B cell (primary cell): ENCODE data around the gene MGAT5. TPM values are rescaled to one million over a fixed set of nuclear protein-coding genes. Genes with fewer than 3 reads are reported as not detected.

Experiments
- ATAC-seq: fragments of 200-7000 bp; cut with Tn5 transposase; one replicate; pipeline ENCODE4 v1.10.0; 2021; ENCODE audit warnings: low read depth, mild to moderate bottlenecking, moderate number of reproducible peaks, moderate library complexity
- CTCF ChIA-PET: fragments of 350-600 bp; sonication (Branson Sonifier 250); formaldehyde crosslinking; loops from one replicate; lab custom pipeline; 2021; ENCODE audit warnings: antibody characterized with exemption, inconsistent platforms; lab: Charles Lee
- POLR2A ChIA-PET: fragments of 350-600 bp; sonication (Branson Sonifier 250); formaldehyde crosslinking; loops from one replicate; lab custom pipeline; 2021; ENCODE audit warnings: antibody characterized with exemption; lab: Charles Lee
- DNase-seq: peaks from one replicate; pipeline ENCODE4 v3.0.0; 2013
- H2AFZ ChIP-seq: 2 replicates; pipeline ENCODE4 v1.6.1; 2012; ENCODE audit warnings: mild to moderate bottlenecking, low read depth, low read length; ENCODE audit not compliant: insufficient read depth, poor library complexity, severe bottlenecking
- H3K27ac ChIP-seq, 2 donors: 1 replicate in 1 of 2; 2 replicates in 1 of 2; pipeline ENCODE4 v1.5.1; 2012 to 2013; ENCODE audit warnings: low read length in 2 of 2, mild to moderate bottlenecking in 2 of 2, moderate library complexity in 1 of 2
- H3K27me3 ChIP-seq, 4 experiments: fragments of 200-600 bp in 1 of 4; sonication (generic) in 1 of 4; replicated peaks in 1 of 4; 1 replicate in 2 of 4; 2 replicates in 2 of 4; pipeline versions ENCODE4 v1.6.1 to v1.7.0; 2013 to 2016; ENCODE audit warnings: low read length in 3 of 4, mild to moderate bottlenecking in 2 of 4, mixed read lengths in 1 of 4, moderate library complexity in 1 of 4; ENCODE audit not compliant: insufficient read depth in 4 of 4, control insufficient read depth in 3 of 4; ENCODE audit errors: control extremely low read depth in 1 of 4
- H3K36me3 ChIP-seq, 2 experiments: replicated peaks in 1 of 2; 1 replicate in 1 of 2; 2 replicates in 1 of 2; pipeline versions ENCODE4 v1.6.1 to v1.7.1; 2013; ENCODE audit warnings: low read length in 1 of 2; ENCODE audit not compliant: insufficient read depth in 2 of 2, control insufficient read depth in 1 of 2; ENCODE audit errors: control extremely low read depth in 1 of 2, extremely low read depth in 1 of 2
- H3K4me1 ChIP-seq, 2 donors: fragments of 200-600 bp in 1 of 2; sonication (generic) in 1 of 2; 1 replicate in 1 of 2; 2 replicates in 1 of 2; pipeline versions ENCODE4 v1.5.1 to v1.6.1; 2013 to 2017; ENCODE audit warnings: low read length in 2 of 2; ENCODE audit not compliant: control insufficient read depth in 2 of 2, insufficient read depth in 2 of 2
- H3K4me2 ChIP-seq: replicated peaks from 2 replicates; pipeline ENCODE3; 2012; ENCODE audit warnings: mild to moderate bottlenecking, low read depth, low read length; ENCODE audit not compliant: poor library complexity, severe bottlenecking
- H3K4me3 ChIP-seq, 5 experiments: fragments of 200-600 bp in 1 of 5; sonication (generic) in 1 of 5; 1 replicate in 3 of 5; 2 replicates in 2 of 5; pipeline versions ENCODE4 v1.5.1 to v1.7.0; 2011 to 2016; ENCODE audit warnings: low read length in 4 of 5, mild to moderate bottlenecking in 4 of 5, low read depth in 2 of 5, control low read depth in 1 of 5, moderate library complexity in 1 of 5; ENCODE audit not compliant: insufficient read depth in 1 of 5; ENCODE audit errors: control extremely low read depth in 1 of 5, extremely low read depth in 1 of 5
- H3K79me2 ChIP-seq: fragments of 200-600 bp; sonication (generic); one replicate; pipeline ENCODE4 v1.6.0; 2016; ENCODE audit warnings: low read length; ENCODE audit not compliant: control insufficient read depth, insufficient read depth
- H3K9ac ChIP-seq: fragments of 200-600 bp; sonication (generic); 2 replicates; pipeline ENCODE4 v1.6.1; 2017; ENCODE audit warnings: mild to moderate bottlenecking, low read length, moderate library complexity
- H3K9me3 ChIP-seq, 3 donors: one replicate each; pipeline versions ENCODE4 v1.6.1 to v1.7.1; 2013; ENCODE audit warnings: low read length in 2 of 3; ENCODE audit not compliant: control insufficient read depth in 2 of 3, insufficient read depth in 1 of 3; ENCODE audit errors: control extremely low read depth in 1 of 3
- H4K20me1 ChIP-seq: 2 replicates; pipeline ENCODE4 v1.6.0; 2012; ENCODE audit warnings: mild to moderate bottlenecking, low read length; ENCODE audit not compliant: insufficient read depth, control insufficient read depth, poor library complexity, severe bottlenecking
- H3K27ac Mint-ChIP-seq: one replicate; pipeline ENCODE4 v1.8.0; 2021; ENCODE audit warnings: mixed read lengths
- H3K27me3 Mint-ChIP-seq: one replicate; pipeline ENCODE4 v1.8.0; 2021; ENCODE audit warnings: mixed read lengths
- H3K4me1 Mint-ChIP-seq: one replicate; pipeline ENCODE4 v1.8.0; 2021; ENCODE audit warnings: mixed read lengths
- H3K4me3 Mint-ChIP-seq: one replicate; pipeline ENCODE4 v1.8.0; 2021; ENCODE audit warnings: mixed read lengths
- H3K9me3 Mint-ChIP-seq: one replicate; pipeline ENCODE4 v1.8.0; 2022; ENCODE audit warnings: mixed read lengths; ENCODE audit not compliant: insufficient read depth
- CTCF ChIP-seq: fragments of 200-600 bp; IDR thresholded peaks from one replicate; pipeline ENCODE4 v1.8.0; 2022; ENCODE audit warnings: antibody characterized with exemption, mild to moderate bottlenecking
- EZH2 ChIP-seq: IDR thresholded peaks from 2 replicates; pipeline ENCODE4 v1.6.1; 2012; ENCODE audit warnings: borderline replicate concordance, low read depth, mild to moderate bottlenecking, moderate library complexity, low read length; ENCODE audit not compliant: insufficient read depth, poor library complexity, severe bottlenecking
- WGBS: methylation state at CpG from one replicate; pipeline ENCODE4 v1.1.5; 2013; ENCODE audit warnings: missing lambda C conversion rate; ENCODE audit not compliant: insufficient coverage; 5-methylcytosine and 5-hydroxymethylcytosine counted together
- intact Hi-C: fragments of 100-400 bp; cut with micrococcal nuclease; formaldehyde crosslinking; loops from one replicate; pipeline ENCODE4 v1.10.0; 2022
- polyA plus RNA-seq: library from polyadenylated mRNA; depleted of rRNA; stranded (reverse); fragments of >200 nt; gene quantifications from 2 replicates; pipeline ENCODE4 v1.2.3, GENCODE V29; 2012
- total RNA-seq, 2 donors: library from RNA; stranded (reverse); fragments of 120-200 nt in 1 of 2; gene quantifications; 1 replicate in 1 of 2; 2 replicates in 1 of 2; pipeline versions ENCODE4 v1.2.3 to v1.2.4, GENCODE V29; 2013 to 2022

MGAT5 gene
- total and polyA plus RNA-seq, 2 donors (not counting 1 experiment from before 2014, with no cell fraction given), result 27.2 to 184 TPM

- no peak for DNase-seq
- H2AFZ ChIP-seq, result no peak overlapping the region
- Mint-ChIP-seq H3K27ac (no peak overlapping the region), H3K4me3 (no peak overlapping the region), H3K4me1 (no peaks in the 10 kb centered on the region), H3K27me3 (no peaks in the 10 kb centered on the region), H3K9me3 (no peaks in the 10 kb centered on the region)
- no peak overlapping the region for H3K4me3 ChIP-seq
- intact Hi-C loops, result no loop called here
- H3K79me2 ChIP-seq, result no peaks in the 10 kb centered on the region
- no peaks in the 10 kb centered on the region for H3K27me3 ChIP-seq
- H3K36me3 ChIP-seq, result peaks cover 0 to 52% of the 10 kb centered on the region in 2 experiments
- ChIA-PET POLR2A (no interaction called here), CTCF (interaction anchor here (0.8 to 3.8 kb wide), 6 partner anchors 8 to 569 kb away, joined by 3 to 22 read pairs (median 5); no protein-coding TSS in a partner anchor)
- 97% methylated on average over 6 of the region's 10 CpGs for WGBS
- H3K27ac ChIP-seq, result no peak overlapping the region
- TF ChIP-seq CTCF, result no peak
- TF ChIP-seq EZH2, result no peak
- H3K9ac ChIP-seq, result no peak overlapping the region
- H4K20me1 ChIP-seq, result peaks cover 22% of the 10 kb centered on the region
- H3K4me2 ChIP-seq, result no peak overlapping the region
- no peak for ATAC-seq
- peaks cover 0 to 3% (median 0%) of the 10 kb centered on the region in 3 donors for H3K9me3 ChIP-seq
- H3K4me1 ChIP-seq, result no peaks in the 10 kb centered on the region
Observed at GRCh38 chr2:134453973-134454372, 200.1 kb downstream of the MGAT5 start.

- no peak for ATAC-seq
- no peaks in the 10 kb centered on the region for H3K27me3 ChIP-seq
- H3K4me2 ChIP-seq, result no peak overlapping the region
- no peaks in the 10 kb centered on the region for H3K79me2 ChIP-seq
- no peak overlapping the region for H3K27ac ChIP-seq
- peaks cover 0 to 49% of the 10 kb centered on the region in 2 experiments for H3K36me3 ChIP-seq
- H3K4me3 ChIP-seq, result no peak overlapping the region
- peaks cover 22% of the 10 kb centered on the region for H4K20me1 ChIP-seq
- no peaks in the 10 kb centered on the region for H3K4me1 ChIP-seq
- H3K9ac ChIP-seq, result no peak overlapping the region
- CTCF ChIA-PET, result interaction anchor here (0.8 to 1.4 kb wide), 6 partner anchors 9 to 570 kb away, joined by 3 to 6 read pairs (median 4); no protein-coding TSS in a partner anchor
- H3K27ac Mint-ChIP-seq, result peak overlapping the region; percentile 32
- intact Hi-C loops, result no loop called here
- no peak for DNase-seq
- POLR2A ChIA-PET, result no interaction called here
- no peaks in the 10 kb centered on the region for H3K9me3 Mint-ChIP-seq
- H3K4me1 Mint-ChIP-seq, result no peaks in the 10 kb centered on the region
- 95% methylated on average over 3 of the region's 8 CpGs for WGBS
- H3K27me3 Mint-ChIP-seq, result no peaks in the 10 kb centered on the region
- no peak for TF ChIP-seq CTCF
- TF ChIP-seq EZH2, result no peak
- H3K4me3 Mint-ChIP-seq, result no peak overlapping the region
- no peak overlapping the region for H2AFZ ChIP-seq
- H3K9me3 ChIP-seq, result peaks cover 0 to 3% (median 0%) of the 10 kb centered on the region in 3 donors
Observed at GRCh38 chr2:134454426-134454825, 200.6 kb downstream of the MGAT5 start.
